IMR-90 (cell line): ENCODE measurements around the gene CPED1. TPM values are rescaled to one million over a fixed set of nuclear protein-coding genes. Genes with fewer than 3 reads are reported as not detected.
A peak's percentile ranks its signal among the peaks of the same experiment; 100 is the strongest.

Source experiments
- ATAC-seq: fragments of 200-7000 bp; cut with Tn5 transposase; 2 replicates; pipeline ENCODE4 v1.9.1; 2020; ENCODE audit warnings: low read depth, mild to moderate bottlenecking, moderate library complexity
- BruUV-seq: library from RNA; stranded (reverse); fragments of 400-500 nt; replicated peaks from 2 replicates; lab custom pipeline; 2021; lab: Mats Ljungman, UMichigan
- CTCF ChIA-PET: fragments of 300-600 bp; formaldehyde crosslinking; extraction: SDS; loops from one replicate; lab custom pipeline; 2021; ENCODE audit warnings: antibody characterized with exemption; lab: Yijun Ruan, JAX
- POLR2A ChIA-PET: fragments of 300-600 bp; sonication (Branson Sonifier 250); formaldehyde crosslinking; loops from one replicate; lab custom pipeline; 2022; ENCODE audit warnings: antibody characterized with exemption; ENCODE audit not compliant: unreplicated experiment; lab: Charles Lee
- DNase-seq: peaks from one replicate; pipeline ENCODE4 v3.0.0; 2013
- H2AFZ ChIP-seq: replicated peaks from 2 replicates; pipeline ENCODE3; 2013; ENCODE audit warnings: low read length, mild to moderate bottlenecking; ENCODE audit not compliant: poor library complexity
- H2AK5ac ChIP-seq: 2 replicates; pipeline ENCODE4 v1.6.1; 2013; ENCODE audit warnings: low read depth, low read length, inconsistent platforms
- H2AK9ac ChIP-seq: replicated peaks from 2 replicates; pipeline ENCODE3; 2013; ENCODE audit warnings: mild to moderate bottlenecking, low read depth, low read length, moderate library complexity; ENCODE audit not compliant: poor library complexity
- H2BK120ac ChIP-seq: 2 replicates; pipeline ENCODE4 v1.6.1; 2013; ENCODE audit warnings: low read depth, low read length, inconsistent platforms
- H2BK15ac ChIP-seq: 3 replicates; pipeline ENCODE4 v1.6.1; 2013; ENCODE audit warnings: low read depth, low read length, inconsistent platforms
- H2BK20ac ChIP-seq: 2 replicates; pipeline ENCODE4 v1.6.1; 2013; ENCODE audit warnings: low read depth, mild to moderate bottlenecking, inconsistent platforms, low read length, moderate library complexity
- H2BK5ac ChIP-seq: 2 replicates; pipeline ENCODE4 v1.6.1; 2013; ENCODE audit warnings: mild to moderate bottlenecking, low read depth, low read length, inconsistent platforms; ENCODE audit not compliant: poor library complexity, severe bottlenecking
- H3K14ac ChIP-seq: replicated peaks from 2 replicates; pipeline ENCODE4 v1.6.1; 2013; ENCODE audit warnings: low read depth, low read length, inconsistent platforms
- H3K18ac ChIP-seq: 2 replicates; pipeline ENCODE4 v1.6.1; 2013; ENCODE audit warnings: low read depth, low read length, control low read depth
- H3K23ac ChIP-seq: 2 replicates; pipeline ENCODE4 v1.6.1; 2013; ENCODE audit warnings: low read depth, low read length, inconsistent platforms
- H3K27ac ChIP-seq: 2 replicates; pipeline ENCODE4 v1.5.1; 2013; ENCODE audit warnings: mild to moderate bottlenecking, control low read depth, low read length; ENCODE audit not compliant: insufficient read depth
- H3K27me3 ChIP-seq: 2 replicates; pipeline ENCODE4 v1.6.1; 2013; ENCODE audit warnings: low read length; ENCODE audit not compliant: control insufficient read depth, insufficient read depth
- H3K36me3 ChIP-seq: 2 replicates; pipeline ENCODE4 v1.6.1; 2013; ENCODE audit warnings: low read length, mixed read lengths; ENCODE audit not compliant: control insufficient read depth, insufficient read depth
- H3K4ac ChIP-seq: 2 replicates; pipeline ENCODE4 v1.6.1; 2013; ENCODE audit warnings: low read depth, low read length, inconsistent platforms
- H3K4me1 ChIP-seq: 2 replicates; pipeline ENCODE4 v1.6.1; 2013; ENCODE audit warnings: low read length, mixed read lengths; ENCODE audit not compliant: control insufficient read depth, insufficient read depth
- H3K4me2 ChIP-seq: 2 replicates; pipeline ENCODE4 v1.6.1; 2013; ENCODE audit warnings: low read depth, mild to moderate bottlenecking, control low read depth, low read length, moderate library complexity
- H3K4me3 ChIP-seq: 2 replicates; pipeline ENCODE4 v1.5.1; 2013; ENCODE audit warnings: low read depth, mild to moderate bottlenecking, control low read depth, low read length, moderate library complexity; ENCODE audit not compliant: insufficient read depth
- H3K56ac ChIP-seq: 2 replicates; pipeline ENCODE4 v1.6.1; 2013; ENCODE audit warnings: low read length, inconsistent platforms; ENCODE audit not compliant: insufficient read depth; ENCODE audit errors: extremely low read depth
- H3K79me1 ChIP-seq, 2 experiments: 2 replicates each; pipeline ENCODE4 v1.6.1; 2013; ENCODE audit warnings: low read length in 2 of 2, inconsistent platforms in 1 of 2, low read depth in 1 of 2
- H3K9ac ChIP-seq: 2 replicates; pipeline ENCODE4 v1.6.1; 2013; ENCODE audit warnings: low read depth, low read length, control low read depth
- H3K9me1 ChIP-seq: 2 replicates; pipeline ENCODE4 v1.6.1; 2013; ENCODE audit warnings: low read length, inconsistent platforms; ENCODE audit not compliant: insufficient read depth
- H3K9me3 ChIP-seq: 2 replicates; pipeline ENCODE4 v1.6.1; 2013; ENCODE audit warnings: low read length; ENCODE audit not compliant: control insufficient read depth, insufficient read depth
- H4K20me1 ChIP-seq: 2 replicates; pipeline ENCODE4 v1.6.1; 2013; ENCODE audit warnings: low read length, inconsistent platforms; ENCODE audit not compliant: insufficient read depth
- H4K5ac ChIP-seq: 2 replicates; pipeline ENCODE4 v1.6.1; 2013; ENCODE audit warnings: mild to moderate bottlenecking, low read depth, low read length, control low read depth
- H4K8ac ChIP-seq, 2 experiments: 2 replicates each; pipeline ENCODE4 v1.6.1; 2013; ENCODE audit warnings: low read depth in 2 of 2, low read length in 2 of 2, control low read depth in 1 of 2, inconsistent platforms in 1 of 2
- H4K91ac ChIP-seq: 2 replicates; pipeline ENCODE4 v1.6.1; 2013; ENCODE audit warnings: low read depth, low read length, inconsistent platforms; ENCODE audit not compliant: insufficient read depth
- CEBPB ChIP-seq: IDR thresholded peaks from 2 replicates; pipeline ENCODE4 v1.6.1; 2012; ENCODE audit warnings: low read depth, low read length, improper control_type of control experiment
- POLR2A ChIP-seq: IDR thresholded peaks from 2 replicates; pipeline ENCODE4 v1.6.1; 2012; ENCODE audit warnings: mild to moderate bottlenecking, low read depth, low read length
- WGBS, 2 experiments: methylation state at CpG; one replicate each; pipeline versions ENCODE4 v1.1.5 to v1.1.7; 2013; ENCODE audit warnings: missing lambda C conversion rate in 2 of 2; ENCODE audit not compliant: insufficient read length in 1 of 2; ENCODE audit errors: extremely low coverage in 2 of 2; 5-methylcytosine and 5-hydroxymethylcytosine counted together
- dilution Hi-C: fragments of 300-500 bp; cut with HindIII; formaldehyde crosslinking; loops from one replicate; pipeline ENCODE4 v1.14.3; 2018; ENCODE audit warnings: low sequenced_read_pairs; ENCODE audit not compliant: unreplicated experiment
- in situ Hi-C: fragments of 300-500 bp; cut with MboI; formaldehyde crosslinking; loops from 3 replicates; pipeline ENCODE4 v1.14.3; 2019; ENCODE audit warnings: low sequenced_read_pairs, inconsistent platforms, mixed read lengths
- intact Hi-C: fragments of 100-400 bp; cut with micrococcal nuclease; formaldehyde crosslinking; loops from 2 replicates; pipeline ENCODE4 v1.10.0; 2022
- polyA plus RNA-seq, 3 experiments: library from polyadenylated mRNA; depleted of rRNA; stranded (reverse); fragments of >200 nt; gene quantifications; 2 replicates each; pipeline ENCODE4 v1.2.3, GENCODE V29; 2012; ENCODE audit warnings: low replicate concordance in 1 of 3
- total RNA-seq: library from RNA; depleted of rRNA; stranded (reverse); fragments of >200 nt; gene quantifications from 2 replicates; pipeline ENCODE4 v1.2.3, GENCODE V29; 2012

CPED1 gene
- total and polyA plus RNA-seq, 2 of the 4 experiments (the other 2 are of a cell fraction), result 31.2 to 96.8 TPM

GRCh38 chr7:121259826-121260225, 271.3 kb downstream of the CPED1 start:
- H3K23ac ChIP-seq, result no peak overlapping the region
- ChIA-PET CTCF (interaction anchor here (0.9 to 1.2 kb wide), 2 partner anchors 15 to 729 kb away, joined by 3 read pairs; no protein-coding TSS in a partner anchor), POLR2A (no interaction called here)
- no CpG with 5 or more reads among the region's 4 CpGs for WGBS, 2 experiments
- H4K91ac ChIP-seq, result no peak overlapping the region
- H2AK9ac ChIP-seq, result no peak overlapping the region
- no peaks in the 10 kb centered on the region for H3K27me3 ChIP-seq
- no peak overlapping the region for H2BK5ac ChIP-seq
- DNase-seq (no peak), ATAC-seq (no peak)
- H3K9me1 ChIP-seq, result 0 out of 2 replicates have a peak, but pooled peaks cover 3% of the 10 kb centered on the region
- no peak overlapping the region for H2BK20ac ChIP-seq
- peak; percentile 43; the same call in 1 of the 2 replicates for TF ChIP-seq CEBPB
- no peak for TF ChIP-seq POLR2A
- dilution Hi-C loops (loop anchor here (5.0 kb wide), 1 partner anchor 43 kb away; no protein-coding TSS in a partner anchor), intact Hi-C loops (no loop called here), in situ Hi-C loops (no loop called here)
- no peak overlapping the region for H3K56ac ChIP-seq
- H3K4ac ChIP-seq, result no peak overlapping the region
- H2AFZ ChIP-seq, result no peak overlapping the region
- BruUV-seq, result no TSS peak
- peaks cover 2% of the 10 kb centered on the region; the same call in 1 of the 2 replicates for H3K9me3 ChIP-seq
- no peak overlapping the region for H2AK5ac ChIP-seq
- no peak overlapping the region for H2BK15ac ChIP-seq
- no peak overlapping the region for H3K14ac ChIP-seq
- H3K18ac ChIP-seq, result no peak overlapping the region
- no peak overlapping the region for H2BK120ac ChIP-seq
- peaks cover 0 to 4% of the 10 kb centered on the region in 2 experiments; a peak in 2 of 4 replicates for H3K79me1 ChIP-seq
- no peaks in the 10 kb centered on the region; the same call in 1 of the 2 replicates for H4K20me1 ChIP-seq
- H3K27ac ChIP-seq, result no peak overlapping the region
- no peak overlapping the region for H3K9ac ChIP-seq
- no peak overlapping the region for H3K4me2 ChIP-seq
- H4K8ac ChIP-seq, result no peak overlapping the region
- peaks cover 2% of the 10 kb centered on the region; the same call in 1 of the 2 replicates for H3K4me1 ChIP-seq
- H4K5ac ChIP-seq, result no peak overlapping the region
- no peaks in the 10 kb centered on the region for H3K36me3 ChIP-seq
- H3K4me3 ChIP-seq, result no peak overlapping the region
